ENCODE data around the gene AHDC1.
"Not testable (repeated sequence)": the region's sequence is repeated elsewhere in the genome, so short reads cannot be mapped to it uniquely, and the experiment has no call there.

The AHDC1 gene

GRCh38 chr1:27539901-27540861 lies 63.8 kb downstream of the AHDC1 start:
- Histone ChIP-seq H3K36me3 (ENCODE audit: control insufficient read depth, insufficient read depth, low read length) (peaks cover 8% of the 10 kb centered on the region; the same call in 1 of the 2 replicates), H3K9me3 (ENCODE audit: control insufficient read depth, insufficient read depth, low read depth, low read length) (no peaks in the 10 kb centered on the region), H3K27me3 (ENCODE audit: control insufficient read depth, insufficient read depth, low read length) (no peaks in the 10 kb centered on the region), H3K4me3 (ENCODE audit: low read depth, low read length) (no peak overlapping the region), H3K9ac (ENCODE audit: low read length) (peak overlapping the region; percentile 13), H3K27ac (ENCODE audit: low read depth, low read length) (peak overlapping the region; percentile 22; the same call in 1 of the 2 replicates), H3K4me1 (ENCODE audit: control insufficient read depth, insufficient read depth, low read length) (peaks cover 66% of the 10 kb centered on the region)

- Histone ChIP-seq H3K27ac (ENCODE audit: low read depth, low read length) (no peak overlapping the region), H3K36me3 (ENCODE audit: control insufficient read depth, insufficient read depth, low read length) (no peaks in the 10 kb centered on the region; the same call in 1 of the 2 replicates), H3K4me3 (ENCODE audit: low read depth, low read length) (no peak overlapping the region), H3K9ac (ENCODE audit: low read length) (no peak overlapping the region), H3K9me3 (ENCODE audit: control insufficient read depth, insufficient read depth, low read depth, low read length) (no peaks in the 10 kb centered on the region), H3K4me1 (ENCODE audit: control insufficient read depth, insufficient read depth, low read length) (peaks cover 71% of the 10 kb centered on the region), H3K27me3 (ENCODE audit: control insufficient read depth, insufficient read depth, low read length) (no peaks in the 10 kb centered on the region)
Measured at GRCh38 chr1:27538793-27539192, 65.2 kb downstream of the AHDC1 start.

DNA sequence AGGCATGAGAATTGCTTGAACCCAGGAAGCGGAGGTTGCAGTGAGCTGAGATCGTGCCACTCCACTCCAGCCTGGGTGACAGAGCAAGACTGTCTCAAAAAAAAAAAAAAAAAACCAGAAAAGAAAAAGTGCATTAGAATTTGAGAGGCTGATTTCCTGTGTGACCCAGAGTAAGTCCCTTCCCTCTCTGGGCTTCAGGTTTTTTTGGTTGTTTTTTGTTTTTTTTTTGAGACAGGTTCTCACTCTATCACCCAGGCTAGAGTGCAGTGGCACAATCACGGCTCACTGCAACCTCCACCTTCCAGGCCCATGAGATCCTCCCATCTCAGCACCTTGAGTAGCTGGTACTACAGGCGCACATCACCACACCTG lies 65.7 kb downstream of the AHDC1 start:
- not testable (repeated sequence) for H3K9ac ChIP-seq (ENCODE audit: low read length); H3K27me3 ChIP-seq (ENCODE audit: control insufficient read depth, insufficient read depth, low read length); H3K4me3 ChIP-seq (ENCODE audit: low read depth, low read length); H3K9me3 ChIP-seq (ENCODE audit: control insufficient read depth, insufficient read depth, low read depth, low read length); H3K36me3 ChIP-seq (ENCODE audit: control insufficient read depth, insufficient read depth, low read length); H3K27ac ChIP-seq (ENCODE audit: low read depth, low read length)
- H3K4me1 ChIP-seq (ENCODE audit: control insufficient read depth, insufficient read depth, low read length), result peaks cover 69% of the 10 kb centered on the region

DNA sequence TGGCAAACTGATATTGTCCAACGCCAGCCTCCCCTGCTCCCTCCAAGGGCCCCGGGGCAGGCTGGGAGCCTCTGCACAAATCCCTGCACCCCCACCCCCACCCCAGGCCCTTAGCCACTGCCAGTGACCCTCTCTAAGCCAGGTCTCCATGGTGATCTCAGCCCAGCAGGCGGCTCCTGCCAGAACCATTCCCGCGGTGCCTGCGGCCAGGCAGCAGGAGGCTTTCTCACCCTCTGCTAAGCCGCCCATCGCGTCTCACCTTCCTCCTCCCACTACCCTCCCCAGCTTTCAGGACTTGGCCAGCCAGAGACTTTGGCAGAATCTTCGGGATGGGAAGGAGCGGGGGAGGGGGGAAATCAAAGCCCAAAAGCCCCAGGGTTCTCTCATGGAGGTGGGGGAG lies 67.2 kb downstream of the AHDC1 start:
- Histone ChIP-seq H3K36me3 (ENCODE audit: control insufficient read depth, insufficient read depth, low read length) (no peaks in the 10 kb centered on the region; the same call in 1 of the 2 replicates), H3K9me3 (ENCODE audit: control insufficient read depth, insufficient read depth, low read depth, low read length) (no peaks in the 10 kb centered on the region), H3K4me1 (ENCODE audit: control insufficient read depth, insufficient read depth, low read length) (peaks cover 54% of the 10 kb centered on the region), H3K27me3 (ENCODE audit: control insufficient read depth, insufficient read depth, low read length) (no peaks in the 10 kb centered on the region), H3K9ac (ENCODE audit: low read length) (peak overlapping the region; percentile 36), H3K4me3 (ENCODE audit: low read depth, low read length) (no peak overlapping the region; the same call in 1 of the 2 replicates), H3K27ac (ENCODE audit: low read depth, low read length) (no peak overlapping the region)

DNA sequence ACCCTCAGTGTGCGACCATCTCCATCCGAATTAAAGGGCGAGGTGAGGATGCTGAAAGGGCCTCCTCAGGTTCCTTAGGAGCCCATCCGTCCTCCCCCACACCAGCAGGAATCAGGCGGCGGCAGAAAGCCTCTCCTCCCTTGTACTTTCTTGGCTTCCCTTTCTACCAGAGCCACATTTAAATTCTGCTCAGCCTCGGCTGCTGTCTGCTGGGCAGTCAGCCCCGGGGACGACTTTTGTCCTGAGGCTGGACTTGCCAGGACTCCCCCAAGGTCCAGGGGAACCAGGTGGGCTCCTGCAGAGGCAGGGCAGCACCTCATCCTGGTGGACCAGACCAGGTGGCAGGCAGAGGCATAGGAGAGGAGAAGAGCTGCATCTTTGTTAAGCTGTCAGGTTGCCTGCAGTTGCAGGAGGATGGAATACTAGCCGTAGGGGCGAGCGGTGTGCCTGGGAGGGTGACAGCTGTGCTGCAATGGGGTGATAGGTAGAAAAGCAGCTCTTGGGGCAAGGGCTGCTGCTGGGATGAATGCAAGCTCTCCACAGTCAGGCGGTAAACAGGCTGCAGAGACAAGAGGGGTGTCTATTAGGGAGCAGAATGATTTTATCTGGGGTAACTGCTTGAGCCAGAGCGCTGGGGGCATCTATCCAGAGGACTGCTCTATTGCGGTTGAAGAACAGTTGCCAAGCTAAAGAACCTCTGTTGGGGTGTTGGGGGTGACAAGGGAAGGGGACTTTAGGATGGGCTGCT lies 67.8 kb downstream of the AHDC1 start:
- H3K27me3 ChIP-seq (ENCODE audit: control insufficient read depth, insufficient read depth, low read length), result no peaks in the 10 kb centered on the region
- no peaks in the 10 kb centered on the region; the same call in 1 of the 2 replicates for H3K36me3 ChIP-seq (ENCODE audit: control insufficient read depth, insufficient read depth, low read length)
- H3K27ac ChIP-seq (ENCODE audit: low read depth, low read length), result peak overlapping the region; percentile 23; the same call in 1 of the 2 replicates
- H3K9ac ChIP-seq (ENCODE audit: low read length), result no peak overlapping the region
- H3K9me3 ChIP-seq (ENCODE audit: control insufficient read depth, insufficient read depth, low read depth, low read length), result no peaks in the 10 kb centered on the region
- H3K4me3 ChIP-seq (ENCODE audit: low read depth, low read length), result no peak overlapping the region
- peaks cover 54% of the 10 kb centered on the region for H3K4me1 ChIP-seq (ENCODE audit: control insufficient read depth, insufficient read depth, low read length)

GRCh38 chr1:27535386-27535785 lies 68.6 kb downstream of the AHDC1 start:
- Histone ChIP-seq H3K4me3 (ENCODE audit: low read depth, low read length) (no peak overlapping the region), H3K36me3 (ENCODE audit: control insufficient read depth, insufficient read depth, low read length) (no peaks in the 10 kb centered on the region; the same call in 1 of the 2 replicates), H3K27me3 (ENCODE audit: control insufficient read depth, insufficient read depth, low read length) (no peaks in the 10 kb centered on the region), H3K9ac (ENCODE audit: low read length) (no peak overlapping the region), H3K9me3 (ENCODE audit: control insufficient read depth, insufficient read depth, low read depth, low read length) (no peaks in the 10 kb centered on the region), H3K27ac (ENCODE audit: low read depth, low read length) (no peak overlapping the region), H3K4me1 (ENCODE audit: control insufficient read depth, insufficient read depth, low read length) (peaks cover 50% of the 10 kb centered on the region)

- Histone ChIP-seq H3K4me3 (ENCODE audit: low read depth, low read length) (no peak overlapping the region), H3K9ac (ENCODE audit: low read length) (no peak overlapping the region), H3K4me1 (ENCODE audit: control insufficient read depth, insufficient read depth, low read length) (peaks cover 43% of the 10 kb centered on the region), H3K27ac (ENCODE audit: low read depth, low read length) (no peak overlapping the region), H3K36me3 (ENCODE audit: control insufficient read depth, insufficient read depth, low read length) (no peaks in the 10 kb centered on the region; the same call in 1 of the 2 replicates), H3K9me3 (ENCODE audit: control insufficient read depth, insufficient read depth, low read depth, low read length) (no peaks in the 10 kb centered on the region), H3K27me3 (ENCODE audit: control insufficient read depth, insufficient read depth, low read length) (no peaks in the 10 kb centered on the region)
Measured at GRCh38 chr1:27531959-27532685, 71.8 kb downstream of the AHDC1 start.

GRCh38 chr1:27530192-27530591 lies 73.8 kb downstream of the AHDC1 start:
- Histone ChIP-seq H3K9me3 (ENCODE audit: control insufficient read depth, insufficient read depth, low read depth, low read length) (no peaks in the 10 kb centered on the region), H3K36me3 (ENCODE audit: control insufficient read depth, insufficient read depth, low read length) (no peaks in the 10 kb centered on the region; the same call in 1 of the 2 replicates), H3K27ac (ENCODE audit: low read depth, low read length) (no peak overlapping the region), H3K27me3 (ENCODE audit: control insufficient read depth, insufficient read depth, low read length) (no peaks in the 10 kb centered on the region), H3K9ac (ENCODE audit: low read length) (no peak overlapping the region), H3K4me1 (ENCODE audit: control insufficient read depth, insufficient read depth, low read length) (peaks cover 42% of the 10 kb centered on the region), H3K4me3 (ENCODE audit: low read depth, low read length) (no peak overlapping the region)

GRCh38 chr1:27529704-27530018 lies 74.3 kb downstream of the AHDC1 start:
- Histone ChIP-seq H3K27me3 (ENCODE audit: control insufficient read depth, insufficient read depth, low read length) (no peaks in the 10 kb centered on the region), H3K27ac (ENCODE audit: low read depth, low read length) (no peak overlapping the region), H3K4me1 (ENCODE audit: control insufficient read depth, insufficient read depth, low read length) (peaks cover 40% of the 10 kb centered on the region), H3K4me3 (ENCODE audit: low read depth, low read length) (no peak overlapping the region), H3K9me3 (ENCODE audit: control insufficient read depth, insufficient read depth, low read depth, low read length) (no peaks in the 10 kb centered on the region), H3K36me3 (ENCODE audit: control insufficient read depth, insufficient read depth, low read length) (no peaks in the 10 kb centered on the region; the same call in 1 of the 2 replicates), H3K9ac (ENCODE audit: low read length) (no peak overlapping the region)

- peaks cover 43% of the 10 kb centered on the region for H3K4me1 ChIP-seq (ENCODE audit: control insufficient read depth, insufficient read depth, low read length)
Measured at GRCh38 chr1:27528818-27529703, 74.9 kb downstream of the AHDC1 start.

More at GRCh38 chr1:27528818-27529703, 74.9 kb downstream of the AHDC1 start:
- no peak overlapping the region for H3K27ac ChIP-seq (ENCODE audit: low read depth, low read length)
- H3K4me3 ChIP-seq (ENCODE audit: low read depth, low read length), result peak overlapping the region; percentile 63
- H3K9ac ChIP-seq (ENCODE audit: low read length), result peak overlapping the region; percentile 71
- no peaks in the 10 kb centered on the region for H3K27me3 ChIP-seq (ENCODE audit: control insufficient read depth, insufficient read depth, low read length)
- H3K9me3 ChIP-seq (ENCODE audit: control insufficient read depth, insufficient read depth, low read depth, low read length), result no peaks in the 10 kb centered on the region
- no peaks in the 10 kb centered on the region; the same call in 1 of the 2 replicates for H3K36me3 ChIP-seq (ENCODE audit: control insufficient read depth, insufficient read depth, low read length)

Measured in HUES6 (cell line).